Glutamatergic neuron (in vitro differentiated cells): ENCODE measurements around the gene ZNF385A. TPM values are rescaled to one million over a fixed set of nuclear protein-coding genes. Genes with fewer than 3 reads are reported as not detected.

Experiments used
- DNase-seq: peaks from one replicate; pipeline ENCODE4 v3.0.0; 2022
- H3K27ac Mint-ChIP-seq: one replicate; pipeline ENCODE4 v1.8.0; 2020; ENCODE audit warnings: mild to moderate bottlenecking, mixed read lengths, inconsistent platforms; ENCODE audit not compliant: unreplicated experiment
- H3K27me3 Mint-ChIP-seq: one replicate; pipeline ENCODE4 v1.8.0; 2020; ENCODE audit warnings: mild to moderate bottlenecking, moderate library complexity, mixed read lengths, inconsistent platforms; ENCODE audit not compliant: unreplicated experiment
- H3K36me3 Mint-ChIP-seq: one replicate; pipeline ENCODE4 v1.8.0; 2020; ENCODE audit warnings: mild to moderate bottlenecking, mixed read lengths, inconsistent platforms; ENCODE audit not compliant: unreplicated experiment
- H3K4me1 Mint-ChIP-seq: one replicate; pipeline ENCODE4 v1.8.0; 2020; ENCODE audit warnings: mild to moderate bottlenecking, low read depth, mixed read lengths, inconsistent platforms; ENCODE audit not compliant: unreplicated experiment
- H3K4me3 Mint-ChIP-seq: one replicate; pipeline ENCODE4 v1.8.0; 2020; ENCODE audit warnings: mild to moderate bottlenecking, mixed read lengths, inconsistent platforms; ENCODE audit not compliant: unreplicated experiment
- H3K9me3 Mint-ChIP-seq: one replicate; pipeline ENCODE4 v1.8.0; 2020; ENCODE audit warnings: mild to moderate bottlenecking, moderate library complexity, mixed read lengths, inconsistent platforms; ENCODE audit not compliant: unreplicated experiment
- total RNA-seq: library from RNA; stranded (reverse); fragmentation: NEBNext Ultra II Directional; extraction: Animal tissue kit (Norgen Biotek cat#: 25700); gene quantifications from one replicate; pipeline ENCODE4 v1.2.1, GENCODE V29; 2021; ENCODE audit not compliant: unreplicated experiment
- TF ChIP-seq, protein P1 (sequence below): fragments of 200-600 bp; sonication (generic); IDR thresholded peaks from one replicate; pipeline ENCODE4 v1.5.0; 2021; ENCODE audit not compliant: partially characterized antibody, unreplicated experiment

Gene ZNF385A
- total RNA-seq, 1 donor from 2014 or later = 26.6 TPM

DNA sequence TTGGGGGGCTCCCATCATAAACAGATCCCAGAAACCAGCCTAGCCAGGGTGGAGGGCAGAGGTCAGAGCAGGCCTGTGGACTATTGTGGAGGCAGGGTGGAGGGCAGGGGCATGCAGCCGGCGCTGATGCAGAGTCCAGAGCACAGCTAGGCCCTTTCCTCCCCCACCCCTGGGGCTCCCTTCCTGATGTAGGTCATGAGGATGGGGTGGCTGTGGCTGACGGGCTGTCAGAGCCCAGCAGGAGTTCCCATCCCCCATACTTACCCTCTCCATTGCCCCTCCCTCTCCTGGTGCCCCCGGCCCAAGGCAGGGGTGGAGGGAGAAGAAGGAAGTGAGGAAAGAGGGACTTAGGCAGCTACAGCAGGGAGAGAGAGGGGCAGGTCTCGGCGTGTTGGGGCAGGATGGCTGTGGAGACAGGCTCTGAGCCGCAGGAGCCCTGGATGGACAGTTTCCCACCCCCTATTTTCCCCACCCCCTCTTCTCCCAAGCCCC is 5.7 kb upstream of the ZNF385A start:
- H3K27ac Mint-ChIP-seq = peak overlapping the region; percentile 10
- peaks cover 10% of the 10 kb centered on the region for H3K9me3 Mint-ChIP-seq
- H3K27me3 Mint-ChIP-seq = peaks cover 8% of the 10 kb centered on the region
- no peaks in the 10 kb centered on the region for H3K36me3 Mint-ChIP-seq
- peak overlapping the region; percentile 81 for H3K4me3 Mint-ChIP-seq
- TF ChIP-seq, protein P1, sequence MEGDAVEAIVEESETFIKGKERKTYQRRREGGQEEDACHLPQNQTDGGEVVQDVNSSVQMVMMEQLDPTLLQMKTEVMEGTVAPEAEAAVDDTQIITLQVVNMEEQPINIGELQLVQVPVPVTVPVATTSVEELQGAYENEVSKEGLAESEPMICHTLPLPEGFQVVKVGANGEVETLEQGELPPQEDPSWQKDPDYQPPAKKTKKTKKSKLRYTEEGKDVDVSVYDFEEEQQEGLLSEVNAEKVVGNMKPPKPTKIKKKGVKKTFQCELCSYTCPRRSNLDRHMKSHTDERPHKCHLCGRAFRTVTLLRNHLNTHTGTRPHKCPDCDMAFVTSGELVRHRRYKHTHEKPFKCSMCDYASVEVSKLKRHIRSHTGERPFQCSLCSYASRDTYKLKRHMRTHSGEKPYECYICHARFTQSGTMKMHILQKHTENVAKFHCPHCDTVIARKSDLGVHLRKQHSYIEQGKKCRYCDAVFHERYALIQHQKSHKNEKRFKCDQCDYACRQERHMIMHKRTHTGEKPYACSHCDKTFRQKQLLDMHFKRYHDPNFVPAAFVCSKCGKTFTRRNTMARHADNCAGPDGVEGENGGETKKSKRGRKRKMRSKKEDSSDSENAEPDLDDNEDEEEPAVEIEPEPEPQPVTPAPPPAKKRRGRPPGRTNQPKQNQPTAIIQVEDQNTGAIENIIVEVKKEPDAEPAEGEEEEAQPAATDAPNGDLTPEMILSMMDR = no peak
- H3K4me1 Mint-ChIP-seq = peaks cover 43% of the 10 kb centered on the region
- DNase-seq = no peak

DNA sequence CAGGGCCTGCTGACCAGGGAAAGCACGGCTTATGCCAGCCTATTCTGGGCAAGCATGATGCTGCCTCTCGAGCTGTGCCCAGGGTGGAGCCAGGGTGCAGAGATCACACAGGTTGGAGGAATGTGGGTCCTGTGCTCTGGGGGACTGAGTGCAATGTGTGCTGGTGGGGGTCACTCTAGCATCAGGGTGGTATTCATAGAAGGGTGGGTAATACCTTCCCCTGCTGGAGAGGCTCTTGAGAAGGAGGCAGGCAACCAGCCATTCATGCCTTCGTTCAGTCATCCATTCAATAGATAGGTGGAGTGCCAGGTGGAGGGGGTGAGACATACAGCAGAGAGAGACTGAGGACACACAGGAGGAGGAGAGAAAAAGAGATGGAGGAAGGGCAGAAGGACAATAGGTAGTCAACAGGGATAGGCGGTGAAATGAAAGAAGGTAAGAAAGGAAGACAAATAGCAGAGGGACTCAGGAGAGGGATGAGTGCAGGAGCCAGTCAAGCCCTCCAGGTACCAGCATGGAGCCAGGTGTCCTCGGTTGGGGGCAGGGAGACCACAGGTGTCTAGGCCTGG is 5.2 kb upstream of the ZNF385A start:
- no peaks in the 10 kb centered on the region for H3K36me3 Mint-ChIP-seq
- peak overlapping the region; percentile 10 for H3K27ac Mint-ChIP-seq
- TF ChIP-seq, protein P1 = no peak
- H3K4me1 Mint-ChIP-seq = peaks cover 47% of the 10 kb centered on the region
- H3K27me3 Mint-ChIP-seq = peaks cover 6% of the 10 kb centered on the region
- peaks cover 10% of the 10 kb centered on the region for H3K9me3 Mint-ChIP-seq
- no peak for DNase-seq
- peak overlapping the region; percentile 77 for H3K4me3 Mint-ChIP-seq

DNA sequence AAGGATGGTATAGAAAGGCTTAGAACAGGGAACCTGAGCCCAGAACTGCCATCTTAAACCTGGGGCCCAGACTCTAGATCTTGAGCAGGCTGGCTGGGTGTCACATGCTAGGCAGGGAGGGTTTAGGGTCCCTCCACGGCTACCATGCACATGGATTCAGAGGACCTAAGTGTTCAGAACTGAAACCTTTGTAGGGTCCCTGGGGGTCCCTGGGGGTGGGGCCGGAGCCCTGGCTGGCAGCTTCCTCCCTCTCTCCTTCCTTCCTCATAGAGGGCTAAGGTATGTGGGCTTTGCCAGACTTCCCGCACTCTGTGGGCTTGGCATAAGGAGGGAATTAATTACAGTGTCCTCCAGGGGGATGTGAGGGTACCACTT is 4.6 kb upstream of the ZNF385A start:
- TF ChIP-seq, protein P1 = peak; percentile 16
- H3K27ac Mint-ChIP-seq = no peak overlapping the region
- peaks cover 10% of the 10 kb centered on the region for H3K9me3 Mint-ChIP-seq
- peaks cover 50% of the 10 kb centered on the region for H3K4me1 Mint-ChIP-seq
- H3K4me3 Mint-ChIP-seq = no peak overlapping the region
- no peak for DNase-seq
- H3K36me3 Mint-ChIP-seq = no peaks in the 10 kb centered on the region
- peaks cover 5% of the 10 kb centered on the region for H3K27me3 Mint-ChIP-seq

DNA sequence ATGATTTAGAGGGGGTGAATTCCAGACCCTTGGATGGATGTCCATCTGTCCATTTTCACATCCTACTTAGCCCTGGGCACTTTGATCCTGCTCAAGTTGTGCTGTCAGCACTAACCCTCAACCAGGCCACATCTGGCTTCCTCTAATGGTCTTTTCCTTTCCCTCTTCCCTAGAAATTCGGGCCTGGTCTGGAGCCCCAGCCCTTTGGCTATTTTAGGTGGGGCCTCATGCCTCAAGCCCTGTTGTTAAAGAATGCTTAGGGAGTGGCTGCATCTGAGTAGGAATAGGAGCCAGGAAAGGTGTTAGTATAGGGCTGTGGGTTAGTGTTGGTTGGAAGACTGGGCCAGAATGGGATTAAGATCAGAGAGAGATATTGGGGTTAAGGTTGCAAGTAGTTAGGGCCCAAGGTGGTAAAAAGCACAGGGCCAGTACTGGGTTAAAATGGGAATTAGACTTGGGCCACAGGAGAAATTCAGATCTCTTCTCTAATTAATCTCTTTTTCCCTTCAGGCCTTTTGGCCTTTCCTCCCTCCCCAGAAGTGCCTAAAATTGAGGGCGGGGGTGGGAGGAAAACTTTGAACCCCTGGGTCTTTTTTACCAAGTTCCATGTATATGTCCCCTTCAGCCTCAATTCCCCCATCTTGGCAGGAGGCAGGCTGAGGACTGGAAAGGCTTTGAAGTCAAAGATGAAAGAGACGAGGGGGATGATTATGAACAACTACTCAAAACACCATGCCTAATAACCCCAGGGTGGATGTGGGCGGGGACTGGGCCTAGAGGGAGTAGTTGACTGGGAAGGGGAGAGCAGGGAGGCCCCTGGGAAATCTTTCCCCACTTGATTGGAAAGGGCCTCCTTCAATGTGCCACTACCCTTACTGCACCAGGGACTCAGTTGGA is 4.0 kb upstream of the ZNF385A start:
- Mint-ChIP-seq H3K4me1 (peaks cover 47% of the 10 kb centered on the region), H3K4me3 (no peak overlapping the region), H3K9me3 (peaks cover 10% of the 10 kb centered on the region)

More for the DNA sequence above, 4.0 kb upstream of the ZNF385A start:
- Mint-ChIP-seq H3K27me3 (peaks cover 5% of the 10 kb centered on the region), H3K36me3 (peaks cover 4% of the 10 kb centered on the region), H3K27ac (no peak overlapping the region)
- TF ChIP-seq, protein P1 = no peak
- no peak for DNase-seq
